Rectal smooth muscle tissue (tissue), 1 donor: ENCODE measurements around the gene CEP85L.

ENCODE experiments used
- H3K27ac ChIP-seq: one replicate; pipeline ENCODE4 v1.7.0; 2013; ENCODE audit warnings: low read depth, low read length, inconsistent platforms
- H3K27me3 ChIP-seq: one replicate; pipeline ENCODE4 v1.7.0; 2013; ENCODE audit warnings: low read length; ENCODE audit not compliant: control insufficient read depth, insufficient read depth
- H3K36me3 ChIP-seq: one replicate; pipeline ENCODE4 v1.7.0; 2013; ENCODE audit warnings: low read length; ENCODE audit not compliant: control insufficient read depth, insufficient read depth
- H3K4me1 ChIP-seq: one replicate; pipeline ENCODE4 v1.7.0; 2013; ENCODE audit warnings: low read length; ENCODE audit not compliant: control insufficient read depth, insufficient read depth
- H3K4me3 ChIP-seq: one replicate; pipeline ENCODE4 v1.7.0; 2013; ENCODE audit warnings: low read length
- H3K9ac ChIP-seq: one replicate; pipeline ENCODE4 v1.7.0; 2013; ENCODE audit warnings: low read length

The CEP85L gene

DNA sequence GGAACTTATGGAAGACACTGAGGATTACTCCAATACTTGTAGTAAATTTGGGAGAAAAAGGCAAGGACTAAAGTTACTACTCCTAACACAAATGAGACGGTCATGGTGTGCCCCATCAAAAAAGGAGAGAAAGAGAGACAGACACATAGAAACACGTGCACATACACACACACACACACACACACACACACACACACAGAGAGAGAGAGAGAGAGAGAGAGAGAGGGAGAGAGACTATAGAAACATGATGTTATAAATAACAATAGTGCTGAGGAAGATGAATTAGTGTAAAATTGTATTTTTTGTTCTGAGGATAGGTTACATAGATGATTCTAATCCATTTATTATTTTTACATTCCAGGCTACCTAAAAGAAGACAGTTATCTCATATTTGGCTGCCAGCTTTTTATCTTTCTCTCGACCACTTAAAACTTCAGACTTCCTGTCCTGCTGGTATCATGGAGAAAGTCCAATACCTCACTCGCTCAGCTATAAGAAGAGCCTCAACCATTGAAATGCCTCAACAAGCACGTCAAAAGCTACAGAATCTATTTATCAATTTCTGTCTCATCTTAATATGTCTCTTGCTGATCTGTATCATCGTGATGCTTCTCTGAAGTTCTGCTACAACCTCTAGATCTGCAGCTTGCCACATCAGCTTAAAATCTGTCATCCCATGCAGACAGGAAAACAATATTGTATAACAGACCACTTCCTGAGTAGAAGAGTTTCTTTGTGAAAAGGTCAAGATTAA, 92.8 kb downstream of the CEP85L start:
- Histone ChIP-seq H3K27me3 (no peaks in the 10 kb centered on the region), H3K4me3 (no peak overlapping the region), H3K27ac (no peak overlapping the region), H3K9ac (no peak overlapping the region), H3K36me3 (peaks cover 3% of the 10 kb centered on the region), H3K4me1 (peaks cover 4% of the 10 kb centered on the region)

- no peaks in the 10 kb centered on the region for H3K27me3 ChIP-seq
- peaks cover 10% of the 10 kb centered on the region for H3K4me1 ChIP-seq
- H3K36me3 ChIP-seq, result no peaks in the 10 kb centered on the region
- no peak overlapping the region for H3K9ac ChIP-seq
- H3K4me3 ChIP-seq, result no peak overlapping the region
- peak overlapping the region; percentile 10 for H3K27ac ChIP-seq
Observed at GRCh38 chr6:118554698-118555097, 96.7 kb downstream of the CEP85L start.

DNA sequence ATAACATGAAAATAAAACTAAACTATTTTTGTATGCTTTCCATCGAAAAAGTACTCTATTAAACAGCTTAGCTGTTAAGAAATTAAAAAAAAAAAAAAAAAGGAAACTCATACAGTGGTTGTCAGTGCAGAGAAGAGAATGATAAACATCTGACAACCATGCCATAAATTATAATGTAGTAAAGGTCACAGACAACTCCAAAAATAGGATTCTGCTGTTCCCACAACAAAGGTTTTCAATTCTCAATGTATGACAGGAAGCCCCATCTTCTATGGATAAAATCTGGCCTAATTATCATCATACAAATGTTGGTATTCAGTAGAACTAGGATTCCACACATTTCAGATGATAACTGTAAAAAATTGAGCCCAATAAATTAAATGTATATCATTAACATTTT, 98.3 kb downstream of the CEP85L start:
- Histone ChIP-seq H3K27ac (peak overlapping the region; percentile 10), H3K4me1 (peaks cover 10% of the 10 kb centered on the region), H3K9ac (no peak overlapping the region), H3K4me3 (no peak overlapping the region), H3K36me3 (no peaks in the 10 kb centered on the region), H3K27me3 (no peaks in the 10 kb centered on the region)

- H3K27me3 ChIP-seq, result no peaks in the 10 kb centered on the region
- peaks cover 7% of the 10 kb centered on the region for H3K4me1 ChIP-seq
- H3K4me3 ChIP-seq, result peak overlapping the region; percentile 42
- no peaks in the 10 kb centered on the region for H3K36me3 ChIP-seq
- peak overlapping the region; percentile 44 for H3K27ac ChIP-seq
- H3K9ac ChIP-seq, result no peak overlapping the region
Observed at GRCh38 chr6:118551063-118552053, 100.0 kb downstream of the CEP85L start.

DNA sequence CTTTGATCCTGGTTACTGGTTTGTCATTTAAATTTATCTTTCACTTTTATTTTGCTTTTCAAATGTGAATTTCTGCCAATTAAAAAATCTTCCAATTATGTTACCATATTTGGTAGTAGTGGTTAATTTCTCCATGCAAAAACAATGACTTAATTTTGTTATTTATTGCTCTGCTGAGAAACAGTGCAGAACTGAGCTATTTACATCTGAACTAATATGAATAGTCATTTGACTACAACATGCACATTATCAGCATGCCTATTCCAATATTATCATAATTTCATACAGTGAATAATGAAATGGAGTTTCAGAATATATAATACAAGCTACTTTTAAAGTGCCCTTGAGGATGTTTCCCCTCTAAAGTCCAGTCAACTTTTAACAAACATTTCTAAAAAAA, 102.8 kb downstream of the CEP85L start:
- Histone ChIP-seq H3K4me3 (peak overlapping the region; percentile 54), H3K4me1 (peaks cover 5% of the 10 kb centered on the region), H3K27me3 (no peaks in the 10 kb centered on the region), H3K36me3 (no peaks in the 10 kb centered on the region), H3K9ac (no peak overlapping the region), H3K27ac (peak overlapping the region; percentile 82)

DNA sequence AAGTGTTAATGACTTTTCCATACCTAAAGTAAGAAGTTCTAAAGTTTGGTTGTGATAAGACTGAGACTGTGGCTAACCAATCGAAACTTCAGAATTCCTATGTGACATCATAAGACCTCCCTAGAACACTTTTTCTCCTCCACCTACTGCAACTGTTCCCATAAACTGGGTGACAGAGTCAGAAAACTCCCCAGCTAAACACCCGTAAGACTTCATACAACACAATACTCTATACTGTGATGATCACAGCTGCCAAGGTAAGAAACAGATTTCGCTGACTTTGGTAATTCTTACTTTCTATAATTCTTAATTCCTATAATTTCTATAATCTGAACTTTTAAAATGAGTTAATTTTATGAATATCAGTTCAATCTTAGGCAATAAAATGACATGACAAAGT, 103.3 kb downstream of the CEP85L start, which contains the start of gene PLN:
TSS of gene PLN (plus strand) at position 161 of the 400 bp plus-strand sequence. CDS start 10,626 bp downstream, outside the sequence.
- Histone ChIP-seq H3K4me1 (peaks cover 5% of the 10 kb centered on the region), H3K4me3 (peak within 1 kb of the TSS; percentile 54), H3K9ac (no peak within 1 kb of the TSS), H3K27ac (peak within 1 kb of the TSS; percentile 91), H3K36me3 (no peaks in the 10 kb centered on the region), H3K27me3 (no peaks in the 10 kb centered on the region)

GRCh38 chr6:118546880-118547218, 104.5 kb downstream of the CEP85L start:
- Histone ChIP-seq H3K36me3 (no peaks in the 10 kb centered on the region), H3K4me1 (peaks cover 5% of the 10 kb centered on the region), H3K4me3 (no peak overlapping the region), H3K27ac (peak overlapping the region; percentile 91), H3K27me3 (no peaks in the 10 kb centered on the region), H3K9ac (no peak overlapping the region)

GRCh38 chr6:118546164-118546879, 105.1 kb downstream of the CEP85L start:
- Histone ChIP-seq H3K9ac (no peak overlapping the region), H3K4me3 (no peak overlapping the region), H3K36me3 (no peaks in the 10 kb centered on the region), H3K27me3 (no peaks in the 10 kb centered on the region), H3K27ac (peak overlapping the region; percentile 91), H3K4me1 (peaks cover under 1% of the 10 kb centered on the region)

- H3K4me1 ChIP-seq, result no peaks in the 10 kb centered on the region
- no peaks in the 10 kb centered on the region for H3K27me3 ChIP-seq
- H3K27ac ChIP-seq, result peak overlapping the region; percentile 6
Observed at GRCh38 chr6:118544105-118544504, 107.3 kb downstream of the CEP85L start.

GRCh38 chr6:118542184-118542952, 109.0 kb downstream of the CEP85L start:
- H3K4me1 ChIP-seq, result no peaks in the 10 kb centered on the region

More at GRCh38 chr6:118544105-118544504, 107.3 kb downstream of the CEP85L start:
- Histone ChIP-seq H3K36me3 (no peaks in the 10 kb centered on the region), H3K9ac (no peak overlapping the region), H3K4me3 (no peak overlapping the region)

GRCh38 chr6:118537574-118537973, 113.8 kb downstream of the CEP85L start:
- Histone ChIP-seq H3K27ac (peak overlapping the region; percentile 8), H3K27me3 (no peaks in the 10 kb centered on the region), H3K4me1 (no peaks in the 10 kb centered on the region), H3K9ac (no peak overlapping the region), H3K4me3 (no peak overlapping the region), H3K36me3 (no peaks in the 10 kb centered on the region)

More at GRCh38 chr6:118542184-118542952, 109.0 kb downstream of the CEP85L start:
- no peak overlapping the region for H3K27ac ChIP-seq
- H3K27me3 ChIP-seq, result no peaks in the 10 kb centered on the region
- no peaks in the 10 kb centered on the region for H3K36me3 ChIP-seq
- H3K4me3 ChIP-seq, result no peak overlapping the region
- no peak overlapping the region for H3K9ac ChIP-seq
